DND-41 (cell line): ENCODE measurements around the gene MAST4.

Experiments
- ATAC-seq: fragments of 200-7000 bp; cut with Tn5 transposase; 3 replicates; pipeline ENCODE4 v1.9.1; 2021; ENCODE audit warnings: low read depth; ENCODE audit not compliant: insufficient read depth
- DNase-seq: peaks from one replicate; pipeline ENCODE4 v3.0.0-alpha.2; 2020
- H2AFZ ChIP-seq: 2 replicates; pipeline ENCODE4 v1.6.0; 2012; ENCODE audit warnings: low read depth, low read length
- H3K27ac ChIP-seq: 2 replicates; pipeline ENCODE4 v1.5.1; 2012; ENCODE audit warnings: low read length, inconsistent platforms
- H3K27me3 ChIP-seq: fragments of 200-600 bp; sonication (generic); 2 replicates; pipeline ENCODE4 v1.6.0; 2012; ENCODE audit warnings: low read length, mild to moderate bottlenecking, inconsistent platforms; ENCODE audit not compliant: insufficient read depth, poor library complexity
- H3K36me3 ChIP-seq: 2 replicates; pipeline ENCODE4 v1.5.1; 2012; ENCODE audit warnings: low read length, inconsistent platforms; ENCODE audit not compliant: insufficient read depth
- H3K4me1 ChIP-seq: 2 replicates; pipeline ENCODE4 v1.5.1; 2012; ENCODE audit warnings: mild to moderate bottlenecking, low read length; ENCODE audit not compliant: insufficient read depth
- H3K4me2 ChIP-seq: 2 replicates; pipeline ENCODE4 v1.6.0; 2012; ENCODE audit warnings: mild to moderate bottlenecking, moderate library complexity, low read length, inconsistent platforms; ENCODE audit not compliant: insufficient read depth
- H3K4me3 ChIP-seq, 2 experiments: fragments of 200-600 bp in 1 of 2; shearing (Covaris generic) in 1 of 2; 2 replicates each; pipeline ENCODE4 v1.5.1; 2012 to 2016; ENCODE audit warnings: inconsistent platforms in 2 of 2, low read length in 2 of 2, mild to moderate bottlenecking in 2 of 2, low read depth in 1 of 2, moderate library complexity in 1 of 2
- H3K79me2 ChIP-seq: 2 replicates; pipeline ENCODE4 v1.6.0; 2012; ENCODE audit warnings: low read length, inconsistent platforms; ENCODE audit not compliant: insufficient read depth
- H3K9ac ChIP-seq: 2 replicates; pipeline ENCODE4 v1.6.0; 2012; ENCODE audit warnings: low read depth, mild to moderate bottlenecking, inconsistent platforms, low read length, moderate library complexity
- H3K9me3 ChIP-seq: 2 replicates; pipeline ENCODE4 v1.5.1; 2012; ENCODE audit warnings: low read length, moderate library complexity, mild to moderate bottlenecking, inconsistent platforms; ENCODE audit not compliant: insufficient read depth, severe bottlenecking
- H4K20me1 ChIP-seq: 2 replicates; pipeline ENCODE4 v1.6.0; 2012; ENCODE audit warnings: low read length; ENCODE audit not compliant: insufficient read depth
- EZH2 ChIP-seq: IDR thresholded peaks from 3 replicates; pipeline ENCODE4 v1.6.1; 2012; ENCODE audit warnings: borderline replicate concordance, low read depth, mild to moderate bottlenecking, moderate library complexity, low read length, inconsistent platforms; ENCODE audit not compliant: severe bottlenecking
- TF ChIP-seq, protein P1 (sequence below): IDR thresholded peaks from 2 replicates; pipeline ENCODE4 v1.5.1; 2012; ENCODE audit warnings: borderline replicate concordance, low read length, moderate library complexity, mild to moderate bottlenecking; ENCODE audit not compliant: poor library complexity, severe bottlenecking; ENCODE audit errors: extremely low read depth

The MAST4 gene

DNA sequence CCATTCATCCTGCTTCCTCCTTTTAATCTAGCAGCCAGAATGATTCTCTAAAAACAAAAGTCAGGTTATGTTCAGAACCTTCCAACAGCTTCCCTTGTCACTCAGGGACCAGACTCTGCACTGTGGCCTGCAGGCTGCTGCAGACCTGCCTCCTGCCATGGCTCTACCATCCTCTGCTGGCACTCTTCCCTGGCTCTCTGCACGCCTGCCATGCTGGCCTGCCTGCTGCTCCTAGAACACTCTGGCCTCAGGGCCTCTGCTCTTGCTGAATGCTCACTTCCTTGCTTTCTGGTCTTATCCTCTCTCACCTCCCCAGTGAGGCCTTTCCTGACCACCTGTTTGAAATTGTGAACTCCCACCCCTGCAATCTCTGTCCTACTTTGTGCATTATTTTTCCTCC is 451.0 kb downstream of the MAST4 start:
- no peaks in the 10 kb centered on the region for H3K36me3 ChIP-seq
- H4K20me1 ChIP-seq, result no peaks in the 10 kb centered on the region
- H2AFZ ChIP-seq, result no peak overlapping the region
- ATAC-seq, result no peak
- no peak overlapping the region for H3K4me2 ChIP-seq
- no peak overlapping the region for H3K27ac ChIP-seq
- no peaks in the 10 kb centered on the region for H3K4me1 ChIP-seq
- no peak overlapping the region for H3K4me3 ChIP-seq
- no peaks in the 10 kb centered on the region for H3K79me2 ChIP-seq
- DNase-seq, result no peak
- no peaks in the 10 kb centered on the region for H3K9me3 ChIP-seq
- no peak for TF ChIP-seq EZH2
- TF ChIP-seq, protein P1, sequence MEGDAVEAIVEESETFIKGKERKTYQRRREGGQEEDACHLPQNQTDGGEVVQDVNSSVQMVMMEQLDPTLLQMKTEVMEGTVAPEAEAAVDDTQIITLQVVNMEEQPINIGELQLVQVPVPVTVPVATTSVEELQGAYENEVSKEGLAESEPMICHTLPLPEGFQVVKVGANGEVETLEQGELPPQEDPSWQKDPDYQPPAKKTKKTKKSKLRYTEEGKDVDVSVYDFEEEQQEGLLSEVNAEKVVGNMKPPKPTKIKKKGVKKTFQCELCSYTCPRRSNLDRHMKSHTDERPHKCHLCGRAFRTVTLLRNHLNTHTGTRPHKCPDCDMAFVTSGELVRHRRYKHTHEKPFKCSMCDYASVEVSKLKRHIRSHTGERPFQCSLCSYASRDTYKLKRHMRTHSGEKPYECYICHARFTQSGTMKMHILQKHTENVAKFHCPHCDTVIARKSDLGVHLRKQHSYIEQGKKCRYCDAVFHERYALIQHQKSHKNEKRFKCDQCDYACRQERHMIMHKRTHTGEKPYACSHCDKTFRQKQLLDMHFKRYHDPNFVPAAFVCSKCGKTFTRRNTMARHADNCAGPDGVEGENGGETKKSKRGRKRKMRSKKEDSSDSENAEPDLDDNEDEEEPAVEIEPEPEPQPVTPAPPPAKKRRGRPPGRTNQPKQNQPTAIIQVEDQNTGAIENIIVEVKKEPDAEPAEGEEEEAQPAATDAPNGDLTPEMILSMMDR, result no peak
- no peak overlapping the region for H3K9ac ChIP-seq
- H3K27me3 ChIP-seq, result no peaks in the 10 kb centered on the region

DNA sequence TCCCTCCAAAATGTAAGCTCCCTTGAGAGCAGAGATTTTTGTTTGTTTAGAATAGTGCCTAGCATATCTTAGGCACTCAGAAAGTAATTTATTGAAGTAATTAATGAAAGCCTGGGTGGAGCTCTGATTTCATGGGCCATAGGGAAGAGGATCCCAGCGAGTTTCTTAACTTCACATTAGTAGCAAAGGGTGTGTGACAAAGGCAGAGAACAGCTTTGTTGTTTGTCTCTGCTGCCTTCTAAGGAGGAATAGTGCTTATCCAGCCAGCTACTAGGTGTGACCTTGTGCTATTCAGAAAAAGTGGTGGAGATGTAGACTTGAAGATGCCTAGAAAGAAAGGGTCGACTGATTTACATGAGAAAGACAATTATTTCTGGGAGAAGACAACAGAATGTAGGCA is 451.4 kb downstream of the MAST4 start:
- Histone ChIP-seq H3K9ac (no peak overlapping the region), H3K9me3 (no peaks in the 10 kb centered on the region), H4K20me1 (no peaks in the 10 kb centered on the region), H3K36me3 (no peaks in the 10 kb centered on the region), H3K4me2 (no peak overlapping the region), H3K79me2 (no peaks in the 10 kb centered on the region), H2AFZ (no peak overlapping the region), H3K4me3 (no peak overlapping the region), H3K4me1 (no peaks in the 10 kb centered on the region), H3K27ac (no peak overlapping the region), H3K27me3 (no peaks in the 10 kb centered on the region)
- DNase-seq, result no peak
- TF ChIP-seq, protein P1, result no peak
- TF ChIP-seq EZH2, result no peak
- ATAC-seq, result no peak

DNA sequence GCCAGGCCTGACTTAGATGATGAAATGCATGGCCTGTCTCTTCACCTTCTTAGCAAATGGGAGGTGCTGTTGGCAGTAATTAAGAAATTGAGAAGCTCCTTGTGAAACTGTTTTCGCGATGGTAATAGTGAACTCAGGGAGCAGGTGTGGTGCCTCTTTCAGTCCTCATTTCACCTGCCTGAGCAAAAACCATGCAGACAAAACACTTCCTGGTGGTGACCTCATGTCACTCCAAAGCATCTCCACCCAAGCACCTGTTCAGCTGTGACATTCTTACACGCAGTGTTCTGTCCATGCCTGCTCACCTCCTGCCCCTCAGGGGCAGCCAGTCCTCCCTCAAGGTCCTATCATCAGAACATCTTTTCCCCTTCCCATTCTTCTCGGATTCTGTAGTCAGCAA is 453.9 kb downstream of the MAST4 start:
- H3K4me2 ChIP-seq, result no peak overlapping the region
- H3K36me3 ChIP-seq, result no peaks in the 10 kb centered on the region
- DNase-seq (no peak), ATAC-seq (no peak)
- H3K27ac ChIP-seq, result no peak overlapping the region
- TF ChIP-seq, protein P1, result no peak
- no peak for TF ChIP-seq EZH2
- H4K20me1 ChIP-seq, result no peaks in the 10 kb centered on the region
- no peaks in the 10 kb centered on the region for H3K79me2 ChIP-seq
- no peak overlapping the region for H3K4me3 ChIP-seq
- H3K27me3 ChIP-seq, result no peaks in the 10 kb centered on the region
- no peak overlapping the region for H2AFZ ChIP-seq
- no peak overlapping the region for H3K9ac ChIP-seq
- no peaks in the 10 kb centered on the region for H3K4me1 ChIP-seq
- H3K9me3 ChIP-seq, result no peaks in the 10 kb centered on the region

DNA sequence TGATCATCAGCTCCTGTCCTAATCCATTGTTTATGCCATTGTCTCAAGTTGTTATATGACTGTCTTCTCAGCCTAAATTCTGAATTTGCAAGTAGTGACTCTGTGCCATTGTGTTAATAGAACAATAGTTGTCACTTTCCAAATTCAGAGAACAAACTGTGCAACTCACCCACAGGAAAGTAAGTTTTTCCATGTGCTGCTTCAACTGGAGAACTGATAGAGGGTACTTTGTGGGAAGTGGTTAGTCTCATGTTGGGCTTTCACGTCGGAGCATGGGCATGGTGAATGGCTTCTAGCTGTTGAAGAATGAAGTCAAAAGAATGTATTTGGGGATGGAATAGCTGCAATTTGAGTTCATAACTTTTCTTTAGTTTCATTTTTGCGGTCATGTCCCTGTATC is 454.4 kb downstream of the MAST4 start:
- H3K9ac ChIP-seq, result no peak overlapping the region
- H3K4me1 ChIP-seq, result no peaks in the 10 kb centered on the region
- no peak overlapping the region for H3K4me3 ChIP-seq
- H3K9me3 ChIP-seq, result no peaks in the 10 kb centered on the region
- DNase-seq, result no peak
- H3K36me3 ChIP-seq, result no peaks in the 10 kb centered on the region
- H3K27ac ChIP-seq, result no peak overlapping the region
- no peak overlapping the region for H2AFZ ChIP-seq
- H3K79me2 ChIP-seq, result no peaks in the 10 kb centered on the region
- TF ChIP-seq, protein P1, result no peak
- no peak for TF ChIP-seq EZH2
- H3K4me2 ChIP-seq, result no peak overlapping the region
- H3K27me3 ChIP-seq, result no peaks in the 10 kb centered on the region
- no peak for ATAC-seq
- no peaks in the 10 kb centered on the region for H4K20me1 ChIP-seq
